Skin epidermis (tissue), 12 donors: ENCODE results near the gene CHRNA5.
"Not testable (repeated sequence)": the region's sequence is repeated elsewhere in the genome, so short reads cannot be mapped to it uniquely, and the experiment has no call there.

Experiments used
- H3K27ac ChIP-seq, 21 experiments: fragments of 200-600 bp; sonication (generic) in 11 of 21; one replicate each; pipeline ENCODE4 v1.5.0; 2020; ENCODE audit warnings: mild to moderate bottlenecking in 3 of 21, inconsistent platforms in 2 of 21, moderate library complexity in 2 of 21
- H3K4me3 ChIP-seq, 7 experiments: fragments of 200-600 bp; sonication (generic) in 2 of 7; one replicate each; pipeline ENCODE4 v1.5.0; 2020; ENCODE audit warnings: inconsistent platforms in 2 of 7, mild to moderate bottlenecking in 2 of 7, moderate library complexity in 1 of 7

CHRNA5 gene

GRCh38 chr15:78565097-78565950, at the start of gene CHRNA5:
CHRNA5 (plus strand) TSS chr15:78565520; CDS start chr15:78565720, 200 bp downstream.
- peak within 1 kb of the TSS; percentile 36 to 64 (median 47) for H3K4me3 ChIP-seq

DNA sequence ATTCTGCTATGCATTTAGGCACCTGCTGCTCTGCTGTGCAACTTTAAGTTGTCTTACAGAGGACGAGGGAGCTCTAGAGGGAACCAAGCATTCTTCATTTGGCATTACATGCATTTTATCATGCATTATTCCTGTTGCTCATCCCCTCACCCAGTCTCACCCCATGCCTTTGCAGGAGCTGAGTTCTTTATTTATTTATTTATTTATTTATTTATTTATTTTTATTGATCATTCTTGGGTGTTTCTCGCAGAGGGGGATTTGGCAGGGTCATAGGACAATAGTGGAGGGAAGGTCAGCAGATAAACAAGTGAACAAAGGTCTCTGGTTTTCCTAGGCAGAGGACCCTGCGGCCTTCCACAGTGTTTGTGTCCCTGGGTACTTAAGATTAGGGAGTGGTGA, 45.3 kb upstream of the CHRNA5 start:
- not testable (repeated sequence) for H3K4me3 ChIP-seq, H3K27ac ChIP-seq

More at GRCh38 chr15:78565097-78565950, at the start of gene CHRNA5:
- peak within 1 kb of the TSS in 4 of 21 experiments; percentile 16 to 37 (median 32) for H3K27ac ChIP-seq

GRCh38 chr15:78524230-78524629, 41.1 kb upstream of the CHRNA5 start:
- Histone ChIP-seq H3K4me3 (no peak overlapping the region), H3K27ac (no peak overlapping the region)

DNA sequence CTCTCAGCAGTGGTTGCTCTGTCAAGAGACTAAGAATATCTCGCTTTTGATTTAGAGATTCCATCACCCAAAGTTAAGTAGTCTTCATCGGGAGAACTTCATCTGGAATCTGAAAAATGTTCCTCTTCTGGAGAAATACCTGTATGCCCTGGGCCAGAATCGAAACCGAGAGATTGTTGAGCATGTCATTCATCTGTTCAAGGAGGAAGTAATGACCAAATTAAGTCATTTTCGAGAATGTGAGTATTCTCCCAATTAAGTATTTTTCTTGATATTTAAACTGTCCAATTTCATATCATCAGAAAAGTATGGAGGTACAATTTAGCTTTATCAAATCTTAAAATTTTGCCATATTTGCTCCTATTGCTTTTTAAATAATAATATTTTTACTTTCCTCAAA, 38.0 kb upstream of the CHRNA5 start:
- H3K4me3 ChIP-seq = no peak overlapping the region
- no peak overlapping the region for H3K27ac ChIP-seq

DNA sequence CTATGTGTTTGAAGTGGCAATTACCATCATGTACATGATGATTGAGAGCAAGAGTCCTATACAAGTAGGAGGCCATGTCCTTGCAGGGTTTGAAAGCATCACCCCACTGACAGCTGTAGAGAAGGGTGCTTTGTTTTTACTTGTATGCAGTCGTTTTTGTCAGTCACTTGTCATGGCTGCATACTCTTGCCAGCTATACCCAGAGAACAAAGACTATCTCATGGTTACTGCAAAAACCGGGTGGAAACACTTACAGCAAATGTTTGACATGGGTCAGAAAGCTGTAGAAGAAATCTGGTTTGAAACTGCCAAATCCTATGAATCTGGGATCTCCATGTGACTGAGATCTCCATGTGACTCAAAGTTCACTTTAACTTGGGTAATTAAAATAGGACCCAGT, 32.0 kb upstream of the CHRNA5 start:
- H3K4me3 ChIP-seq = no peak overlapping the region
- no peak overlapping the region for H3K27ac ChIP-seq

DNA sequence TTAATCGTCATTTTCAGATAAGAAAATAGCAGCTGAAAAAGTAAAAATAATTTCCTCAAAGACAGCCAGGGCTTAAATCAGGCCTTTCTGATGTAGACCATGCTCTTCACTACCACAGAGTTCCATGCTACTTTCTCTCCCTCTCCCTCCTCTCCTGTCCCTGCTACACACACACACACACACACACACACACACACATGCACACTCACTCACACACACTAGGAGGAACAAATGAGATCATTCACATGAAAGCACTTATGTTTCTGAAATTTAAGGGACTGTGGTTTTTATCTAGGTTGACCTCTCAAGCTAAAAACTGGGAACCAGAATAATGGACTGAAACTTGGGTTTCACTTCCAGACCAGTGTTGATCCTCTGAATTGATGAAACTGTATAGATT, 29.2 kb upstream of the CHRNA5 start:
- Histone ChIP-seq H3K4me3 (no peak overlapping the region), H3K27ac (no peak overlapping the region)

DNA sequence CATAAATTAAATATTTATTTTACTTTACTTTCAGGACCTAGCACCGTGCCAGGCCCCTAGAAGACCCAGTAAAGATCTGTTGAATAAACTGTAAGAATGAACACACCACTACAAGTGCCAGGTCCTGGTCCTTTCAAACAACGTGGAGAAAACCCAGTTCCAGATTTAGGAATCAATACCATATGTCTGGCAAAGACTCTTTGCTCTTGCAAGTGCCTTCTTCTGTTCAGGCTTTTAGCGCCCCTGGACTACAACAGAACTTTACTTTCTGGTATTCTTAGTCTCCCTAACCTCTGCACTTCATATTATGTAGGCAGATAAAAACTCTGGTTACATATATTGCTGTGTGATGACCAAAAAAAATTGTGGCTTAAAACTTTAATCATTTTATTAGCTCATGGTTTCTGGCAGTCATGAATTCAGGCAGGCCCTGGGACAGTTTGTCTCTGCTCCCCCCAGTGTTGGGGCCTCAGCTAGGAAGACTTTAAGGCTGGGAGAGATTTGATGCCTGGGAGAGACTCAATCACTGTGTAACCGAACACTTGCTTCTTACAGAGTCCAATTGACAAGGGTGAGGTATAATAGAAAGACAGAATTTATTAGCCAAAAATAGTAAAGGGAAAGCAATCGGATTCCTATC, 27.9 kb upstream of the CHRNA5 start:
- Histone ChIP-seq H3K27ac (no peak overlapping the region), H3K4me3 (no peak overlapping the region)

DNA sequence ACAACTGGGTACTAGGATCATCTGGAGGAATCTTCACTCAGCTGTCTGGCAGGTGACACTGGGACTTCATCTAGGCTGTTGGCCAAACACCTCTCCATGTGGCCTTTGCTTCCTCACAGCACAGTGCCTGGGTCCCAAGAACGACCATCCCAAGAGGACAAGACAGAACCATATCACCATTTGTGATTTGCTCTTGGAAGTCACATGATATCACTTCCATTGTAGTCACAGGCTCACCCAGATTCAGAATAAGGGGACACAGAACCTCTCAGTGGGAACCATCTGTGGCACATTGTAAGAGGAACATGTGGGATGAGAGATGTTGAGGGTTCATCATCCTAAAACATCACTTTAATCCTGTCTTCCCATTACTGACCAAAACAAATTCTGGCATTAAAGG, 27.0 kb upstream of the CHRNA5 start:
- no peak overlapping the region for H3K4me3 ChIP-seq
- H3K27ac ChIP-seq = no peak overlapping the region

GRCh38 chr15:78539464-78540140, 25.7 kb upstream of the CHRNA5 start:
- peak overlapping the region; percentile 59 to 97 (median 77) for H3K4me3 ChIP-seq
- peak overlapping the region; percentile 85 to 98 (median 93) for H3K27ac ChIP-seq

DNA sequence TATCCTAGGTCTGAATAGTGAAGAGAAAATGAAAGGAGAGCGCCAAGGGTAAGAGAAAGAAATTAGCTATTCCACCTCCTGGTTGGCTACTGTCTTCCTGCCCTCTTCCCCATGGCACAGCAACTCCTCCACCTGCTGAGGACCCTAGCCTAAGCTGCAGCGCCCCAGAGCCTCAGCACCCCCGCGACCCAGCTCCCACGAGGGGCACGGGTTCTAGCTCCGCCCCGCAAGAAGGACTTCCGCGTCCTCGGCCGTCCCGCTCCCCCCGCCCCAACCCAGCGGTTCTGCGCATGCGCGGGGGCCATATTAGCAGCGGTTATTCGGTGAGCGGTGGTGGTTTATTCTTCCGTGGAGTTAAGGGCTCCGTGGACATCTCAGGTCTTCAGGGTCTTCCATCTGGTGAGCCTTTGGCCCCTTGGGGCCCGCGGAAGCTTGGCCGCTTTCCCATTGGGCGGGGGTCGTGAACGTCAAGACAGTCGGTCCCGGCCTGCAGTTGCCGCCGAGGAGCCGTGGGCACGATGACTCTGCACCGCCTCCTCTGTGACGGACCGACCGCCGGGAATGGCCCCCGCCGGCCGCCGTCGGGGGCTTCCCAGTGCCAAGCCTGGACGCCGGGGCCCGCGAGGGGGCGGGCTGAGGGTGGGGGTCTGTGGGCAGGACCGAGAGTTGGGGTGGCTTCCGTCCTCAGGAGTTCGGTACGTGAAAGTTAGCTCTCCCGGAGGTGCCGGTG, 25.0 kb upstream of the CHRNA5 start, which contains the start of gene PSMA4:
PSMA4 (plus strand) TSS at position 304 of the 730 bp plus-strand sequence. CDS start 1,484 bp downstream, outside the sequence.
- H3K27ac ChIP-seq = peak within 1 kb of the TSS; percentile 85 to 98 (median 93)
- H3K4me3 ChIP-seq = peak within 1 kb of the TSS; percentile 59 to 97 (median 77)

DNA sequence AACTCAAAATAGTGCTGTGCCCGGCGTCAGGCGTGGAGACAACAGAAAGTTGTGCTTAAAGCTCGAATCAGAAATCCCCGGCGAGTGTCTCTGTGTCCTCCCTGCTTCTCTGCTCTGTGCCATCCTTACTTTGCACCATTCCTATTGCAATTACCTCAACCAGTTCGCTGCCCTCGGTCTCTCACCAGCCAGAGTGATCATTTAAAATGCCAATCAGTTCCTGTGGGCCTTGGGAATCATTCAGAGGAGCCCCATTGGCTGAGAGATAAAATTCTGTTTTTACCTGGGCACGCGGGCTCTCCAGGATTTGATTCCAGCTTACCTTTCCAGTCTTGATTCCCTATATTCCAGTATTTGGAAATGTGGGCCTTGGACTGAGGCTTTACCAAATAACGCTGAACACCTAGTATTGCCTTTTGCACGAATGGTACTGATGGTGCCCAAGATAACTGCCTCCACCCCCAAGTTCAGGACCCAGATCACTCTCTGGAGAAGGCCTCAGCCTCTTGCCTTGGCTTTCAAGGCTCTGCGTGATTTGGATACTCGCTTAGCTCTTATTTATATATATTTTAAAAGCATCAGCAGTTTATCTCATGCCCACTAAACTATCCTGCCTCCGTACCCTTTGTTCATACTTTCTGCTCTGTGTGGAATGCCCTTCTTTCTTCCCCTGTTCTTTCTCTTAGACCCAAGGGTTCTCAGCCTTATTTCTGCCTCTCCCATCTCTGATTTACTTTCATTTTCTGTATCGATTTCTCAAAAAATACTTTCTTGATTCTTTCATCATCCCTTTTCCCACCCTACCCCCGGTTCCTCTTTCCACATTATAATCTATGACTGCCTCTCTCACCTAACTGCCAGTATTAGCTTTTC, 24.2 kb upstream of the CHRNA5 start:
- Histone ChIP-seq H3K4me3 (peak overlapping the region; percentile 59 to 97 (median 77)), H3K27ac (peak overlapping the region; percentile 85 to 98 (median 93))

DNA sequence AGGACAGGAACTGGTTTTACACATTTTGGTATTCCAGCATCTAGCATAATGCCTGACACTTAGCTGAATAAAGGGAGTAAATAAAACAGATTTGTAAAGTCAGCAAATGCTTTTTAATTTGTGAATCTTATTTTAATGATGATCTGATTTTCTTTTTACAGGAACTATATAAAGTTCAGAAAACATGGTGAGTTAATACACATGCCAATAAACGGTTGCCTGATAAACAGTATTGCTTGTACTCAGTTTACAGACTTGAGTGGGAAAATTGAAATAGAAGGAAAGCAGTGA, 23.6 kb upstream of the CHRNA5 start:
- Histone ChIP-seq H3K4me3 (peak overlapping the region; percentile 59 to 97 (median 77)), H3K27ac (peak overlapping the region in 12 of 21 experiments; percentile 90 to 98 (median 94))

GRCh38 chr15:78542647-78543046, 22.7 kb upstream of the CHRNA5 start:
- Histone ChIP-seq H3K27ac (no peak overlapping the region), H3K4me3 (no peak overlapping the region)

DNA sequence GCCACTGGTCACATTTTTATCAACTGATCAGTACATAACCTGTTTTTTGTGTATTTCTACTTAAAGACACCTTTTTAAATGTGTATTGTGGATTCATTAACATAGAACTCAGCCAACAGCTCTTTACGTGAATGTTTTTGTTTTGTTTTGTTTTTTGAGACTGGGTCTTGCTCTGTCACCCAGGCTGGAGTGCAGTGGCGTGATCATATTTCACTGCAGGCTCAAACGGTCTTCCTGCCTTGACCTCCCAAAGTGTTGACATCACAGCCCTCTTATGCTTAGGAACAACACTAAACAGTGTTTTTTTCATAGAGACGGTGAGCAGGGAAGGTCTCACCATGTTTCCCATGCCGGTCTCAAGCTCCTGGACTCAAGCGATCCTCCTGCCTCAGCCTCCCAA, 15.1 kb upstream of the CHRNA5 start:
- no peak overlapping the region for H3K27ac ChIP-seq
- no peak overlapping the region for H3K4me3 ChIP-seq

DNA sequence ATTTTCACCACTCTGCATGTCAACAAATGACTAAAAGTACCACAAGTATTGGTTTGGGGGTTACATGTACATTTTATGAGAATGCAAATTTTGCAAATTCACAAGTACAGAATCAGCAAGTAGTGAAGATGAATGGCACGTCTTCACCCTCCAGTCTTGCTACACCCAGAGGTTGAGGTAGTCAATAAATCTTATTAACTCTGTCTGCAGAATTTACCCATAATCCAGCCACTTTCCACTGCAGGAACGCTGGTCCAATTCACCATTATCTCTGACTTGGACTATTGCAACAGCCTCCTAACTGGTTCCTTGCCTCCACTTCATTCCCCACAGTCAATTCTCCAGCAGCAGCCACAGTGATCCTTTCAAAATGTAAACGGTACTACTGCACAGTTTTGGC, 14.5 kb upstream of the CHRNA5 start:
- Histone ChIP-seq H3K27ac (no peak overlapping the region), H3K4me3 (no peak overlapping the region)

DNA sequence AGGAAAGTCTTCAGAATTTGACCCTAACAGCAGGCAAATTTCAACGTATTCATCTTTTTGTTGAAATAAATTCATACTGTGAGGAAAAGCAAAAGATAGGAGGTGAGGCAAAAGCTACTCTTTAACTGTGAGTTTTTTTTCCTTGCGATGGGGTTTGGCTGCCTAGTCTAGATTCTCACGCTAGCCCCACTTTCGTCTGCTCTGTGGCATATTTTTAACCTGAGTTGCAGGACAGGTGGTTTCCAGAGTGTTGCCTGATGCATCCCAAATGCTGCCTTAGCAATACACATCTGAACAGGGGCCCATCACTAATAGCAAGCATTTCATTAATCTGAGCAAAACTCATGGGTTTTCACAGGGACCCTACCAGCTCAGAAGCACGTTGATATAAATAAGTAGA, 13.4 kb upstream of the CHRNA5 start:
- H3K4me3 ChIP-seq = no peak overlapping the region
- H3K27ac ChIP-seq = no peak overlapping the region

GRCh38 chr15:78552597-78552996, 12.7 kb upstream of the CHRNA5 start:
- H3K4me3 ChIP-seq = no peak overlapping the region
- H3K27ac ChIP-seq = no peak overlapping the region

DNA sequence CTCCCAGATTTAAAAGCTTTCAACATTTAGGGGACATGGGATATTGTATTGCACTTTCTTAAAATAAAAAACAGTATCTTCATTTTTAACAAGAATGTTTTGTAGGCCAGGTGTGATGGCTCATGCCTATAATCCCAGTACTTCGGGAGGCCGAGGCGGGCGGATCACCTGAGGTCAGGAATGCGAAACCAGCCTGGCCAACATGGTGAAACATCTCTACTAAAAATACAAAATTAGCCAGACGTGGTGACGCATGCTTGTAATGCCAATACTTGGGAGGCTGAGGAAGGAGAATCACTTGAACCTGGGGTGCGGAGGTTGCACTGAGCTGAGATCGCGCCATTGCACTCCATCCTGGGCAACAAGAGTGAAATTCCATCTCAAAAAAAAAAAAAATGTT, 5.1 kb upstream of the CHRNA5 start:
- H3K4me3 ChIP-seq, H3K27ac ChIP-seq: not testable (repeated sequence)

DNA sequence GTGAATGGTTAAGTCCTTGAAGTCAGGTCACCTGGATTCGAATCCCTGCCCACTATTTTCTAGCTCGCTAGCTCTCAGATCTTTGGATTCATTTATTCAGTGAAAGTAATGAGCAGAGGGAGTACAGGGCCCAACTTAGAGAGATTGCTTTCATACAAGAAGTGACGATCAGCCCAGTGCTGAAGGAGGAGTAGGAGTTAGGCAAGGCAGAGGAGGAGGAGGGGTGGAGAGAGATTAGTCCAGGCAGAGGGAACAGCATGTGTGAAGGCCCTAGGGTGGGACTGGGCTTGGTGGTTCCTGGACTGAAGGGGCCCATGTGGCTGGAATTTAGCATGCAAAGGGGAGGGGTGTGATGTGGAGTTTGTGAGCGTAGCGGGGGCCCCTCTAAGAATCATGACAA, 3.8 kb upstream of the CHRNA5 start:
- H3K4me3 ChIP-seq = no peak overlapping the region
- H3K27ac ChIP-seq = no peak overlapping the region
